OCI-LY7 (cell line): ENCODE measurements around the gene ICA1. TPM values are rescaled to one million over a fixed set of nuclear protein-coding genes. Genes with fewer than 3 reads are reported as not detected.

Source experiments
- BruUV-seq: library from RNA; stranded (reverse); fragments of 400-500 nt; replicated peaks from 2 replicates; lab custom pipeline; 2021; lab: Mats Ljungman, UMichigan
- CTCF ChIA-PET: fragments of 300-600 bp; sonication (Branson Sonifier 250); formaldehyde crosslinking; loops from one replicate; lab custom pipeline; 2022; ENCODE audit warnings: antibody characterized with exemption; ENCODE audit not compliant: unreplicated experiment; lab: Charles Lee
- POLR2A ChIA-PET: fragments of 300-600 bp; sonication (Branson Sonifier 250); formaldehyde crosslinking; loops from one replicate; lab custom pipeline; 2022; ENCODE audit warnings: antibody characterized with exemption; lab: Charles Lee
- DNase-seq: peaks from one replicate; pipeline ENCODE4 v3.0.0-alpha.2; 2015; ENCODE audit warnings: low spot score
- H2AFZ ChIP-seq: fragments of 200-600 bp; sonication (generic), shearing (Covaris generic); 2 replicates; pipeline ENCODE4 v1.6.1; 2014; ENCODE audit warnings: mild to moderate bottlenecking, antibody characterized with exemption, low read length, moderate library complexity
- H3K27ac ChIP-seq: fragments of 200-600 bp; sonication (generic); 2 replicates; pipeline ENCODE4 v1.5.1; 2014; ENCODE audit warnings: mixed run types, low read depth, mild to moderate bottlenecking, moderate library complexity, low read length, inconsistent platforms; ENCODE audit not compliant: poor library complexity, severe bottlenecking
- H3K36me3 ChIP-seq: fragments of 200-600 bp; sonication (generic); 2 replicates; pipeline ENCODE4 v1.6.1; 2014; ENCODE audit warnings: mild to moderate bottlenecking, antibody characterized with exemption, low read length, moderate library complexity, mixed read lengths; ENCODE audit not compliant: insufficient read depth
- H3K4me1 ChIP-seq: fragments of 200-600 bp; sonication (generic); 2 replicates; pipeline ENCODE4 v1.5.1; 2014; ENCODE audit warnings: mild to moderate bottlenecking, low read length; ENCODE audit not compliant: insufficient read depth, poor library complexity, severe bottlenecking
- H3K4me2 ChIP-seq: fragments of 200-600 bp; sonication (generic); 2 replicates; pipeline ENCODE4 v1.6.1; 2014; ENCODE audit warnings: mild to moderate bottlenecking, low read length
- H3K4me3 ChIP-seq: fragments of 200-600 bp; sonication (generic); 2 replicates; pipeline ENCODE4 v1.5.1; 2014; ENCODE audit warnings: mild to moderate bottlenecking, low read depth, low read length; ENCODE audit not compliant: poor library complexity, severe bottlenecking
- H3K79me2 ChIP-seq: fragments of 200-600 bp; sonication (generic); 2 replicates; pipeline ENCODE4 v1.6.1; 2016; ENCODE audit warnings: low read depth, mild to moderate bottlenecking, low read length, moderate library complexity, mixed read lengths; ENCODE audit not compliant: insufficient read depth
- H3K9me2 ChIP-seq: fragments of 200-600 bp; sonication (generic); 2 replicates; pipeline ENCODE4 v1.6.1; 2016; ENCODE audit warnings: mild to moderate bottlenecking, low read length, mixed read lengths; ENCODE audit not compliant: insufficient read depth
- H3K9me3 ChIP-seq: fragments of 200-600 bp; sonication (generic); 2 replicates; pipeline ENCODE4 v1.6.1; 2014; ENCODE audit warnings: mild to moderate bottlenecking, mixed run types, low read length, mixed read lengths
- H4K20me1 ChIP-seq: fragments of 200-600 bp; sonication (generic); 2 replicates; pipeline ENCODE4 v1.6.1; 2014; ENCODE audit warnings: mild to moderate bottlenecking, antibody characterized with exemption, low read length, moderate library complexity, mixed read lengths; ENCODE audit not compliant: insufficient read depth
- EZH2phosphoT487 ChIP-seq: fragments of 200-600 bp; sonication (generic); IDR thresholded peaks from 2 replicates; pipeline ENCODE4 v1.6.1; 2018; ENCODE audit warnings: low read depth, borderline replicate concordance, mild to moderate bottlenecking, mixed run types, antibody characterized with exemption, low read length, moderate library complexity, mixed read lengths
- intact Hi-C: fragments of 100-400 bp; cut with micrococcal nuclease; formaldehyde crosslinking; loops from one replicate; pipeline ENCODE4 v1.10.0; 2022; ENCODE audit not compliant: unreplicated experiment
- total RNA-seq, 2 experiments: library from RNA; depleted of rRNA in 1 of 2; stranded (reverse); fragments of >200 nt in 1 of 2; shearing (Covaris generic) in 1 of 2; gene quantifications; 2 replicates each; pipeline ENCODE4 v1.2.3, GENCODE V29; 2014 to 2022
- TF ChIP-seq, protein P1 (sequence below): fragments of 200-600 bp; sonication (generic); conservative IDR thresholded peaks from 2 replicates; pipeline ENCODE4 v1.5.1; 2014; ENCODE audit warnings: mild to moderate bottlenecking, antibody characterized with exemption, low read length, moderate library complexity, mixed read lengths

The ICA1 gene
- total RNA-seq, 2 experiments from 2014 or later = 0.49 TPM; not detected in 1

DNA sequence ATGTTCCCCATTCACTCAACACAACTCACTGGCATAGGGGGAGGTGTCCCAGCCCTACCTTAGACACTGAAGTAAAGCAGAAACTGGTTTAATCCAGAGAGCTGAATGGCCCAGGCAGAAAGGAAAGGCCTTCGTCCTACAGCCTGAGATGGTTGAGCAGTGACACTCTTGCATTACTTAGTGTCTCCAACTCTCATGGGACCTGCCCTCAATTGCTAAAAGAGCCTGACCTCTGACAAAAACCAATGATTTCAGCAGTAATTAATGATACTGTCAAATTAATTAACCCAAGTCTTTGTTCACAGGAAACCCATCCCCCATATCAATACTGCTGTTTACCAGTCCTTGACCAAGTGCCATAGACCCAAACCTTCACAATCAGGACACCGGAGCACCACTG lies 48.6 kb downstream of the ICA1 start:
- intact Hi-C loops = loop anchor here (10.0 kb wide), 2 partner anchors 789 to 1109 kb away; no protein-coding TSS in a partner anchor
- POLR2A ChIA-PET = interaction anchor here (1.8 kb wide), 1 partner anchor 11 kb away, joined by 5 read pairs; no protein-coding TSS in a partner anchor

DNA sequence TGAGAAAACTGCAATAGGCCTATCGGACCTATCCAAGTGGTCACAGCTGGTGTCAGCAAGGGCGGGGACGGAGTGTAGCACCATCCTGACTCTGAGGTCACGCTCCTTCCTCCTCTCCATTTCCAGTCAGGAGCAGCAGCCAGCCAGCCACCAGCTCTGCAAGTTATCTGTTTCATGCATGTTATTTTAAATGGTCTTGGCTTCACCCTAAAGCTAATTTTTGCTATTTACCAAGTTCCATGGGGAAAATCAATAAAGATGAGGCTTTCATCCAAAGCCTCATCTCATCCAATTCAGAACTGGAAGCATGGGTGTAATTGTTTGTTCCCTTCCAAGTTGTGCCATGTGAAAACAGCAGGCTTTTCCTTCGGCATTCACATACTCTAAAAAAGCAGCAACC lies 49.3 kb downstream of the ICA1 start:
- H3K36me3 ChIP-seq = no peaks in the 10 kb centered on the region
- no peak overlapping the region for H2AFZ ChIP-seq
- DNase-seq = no peak
- H3K27ac ChIP-seq = no peak overlapping the region
- H3K9me3 ChIP-seq = no peaks in the 10 kb centered on the region
- ChIA-PET CTCF (no interaction called here), POLR2A (interaction anchor here (0.9 kb wide), 1 partner anchor 74 kb away, joined by 3 read pairs; no protein-coding TSS in a partner anchor)
- H3K9me2 ChIP-seq = no peaks in the 10 kb centered on the region
- H3K4me1 ChIP-seq = no peaks in the 10 kb centered on the region
- TF ChIP-seq EZH2phosphoT487 = no peak
- TF ChIP-seq, protein P1, sequence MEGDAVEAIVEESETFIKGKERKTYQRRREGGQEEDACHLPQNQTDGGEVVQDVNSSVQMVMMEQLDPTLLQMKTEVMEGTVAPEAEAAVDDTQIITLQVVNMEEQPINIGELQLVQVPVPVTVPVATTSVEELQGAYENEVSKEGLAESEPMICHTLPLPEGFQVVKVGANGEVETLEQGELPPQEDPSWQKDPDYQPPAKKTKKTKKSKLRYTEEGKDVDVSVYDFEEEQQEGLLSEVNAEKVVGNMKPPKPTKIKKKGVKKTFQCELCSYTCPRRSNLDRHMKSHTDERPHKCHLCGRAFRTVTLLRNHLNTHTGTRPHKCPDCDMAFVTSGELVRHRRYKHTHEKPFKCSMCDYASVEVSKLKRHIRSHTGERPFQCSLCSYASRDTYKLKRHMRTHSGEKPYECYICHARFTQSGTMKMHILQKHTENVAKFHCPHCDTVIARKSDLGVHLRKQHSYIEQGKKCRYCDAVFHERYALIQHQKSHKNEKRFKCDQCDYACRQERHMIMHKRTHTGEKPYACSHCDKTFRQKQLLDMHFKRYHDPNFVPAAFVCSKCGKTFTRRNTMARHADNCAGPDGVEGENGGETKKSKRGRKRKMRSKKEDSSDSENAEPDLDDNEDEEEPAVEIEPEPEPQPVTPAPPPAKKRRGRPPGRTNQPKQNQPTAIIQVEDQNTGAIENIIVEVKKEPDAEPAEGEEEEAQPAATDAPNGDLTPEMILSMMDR = no peak
- intact Hi-C loops = loop anchor here (10.0 kb wide), 2 partner anchors 788 to 1108 kb away; no protein-coding TSS in a partner anchor
- H3K79me2 ChIP-seq = no peaks in the 10 kb centered on the region
- no peaks in the 10 kb centered on the region for H4K20me1 ChIP-seq
- no peak overlapping the region for H3K4me3 ChIP-seq
- BruUV-seq = no TSS peak
- no peak overlapping the region for H3K4me2 ChIP-seq

More for the DNA sequence above, 48.6 kb downstream of the ICA1 start:
- H3K36me3 ChIP-seq = no peaks in the 10 kb centered on the region
- no peak for TF ChIP-seq EZH2phosphoT487
- TF ChIP-seq, protein P1 = no peak
- H3K4me2 ChIP-seq = no peak overlapping the region
- BruUV-seq = no TSS peak
- H4K20me1 ChIP-seq = no peaks in the 10 kb centered on the region
- H2AFZ ChIP-seq = no peak overlapping the region
- no peaks in the 10 kb centered on the region for H3K9me3 ChIP-seq
- H3K4me3 ChIP-seq = no peak overlapping the region
- H3K4me1 ChIP-seq = no peaks in the 10 kb centered on the region
- CTCF ChIA-PET = no interaction called here
- no peak for DNase-seq
- no peaks in the 10 kb centered on the region for H3K9me2 ChIP-seq
- no peaks in the 10 kb centered on the region for H3K79me2 ChIP-seq
- H3K27ac ChIP-seq = no peak overlapping the region

DNA sequence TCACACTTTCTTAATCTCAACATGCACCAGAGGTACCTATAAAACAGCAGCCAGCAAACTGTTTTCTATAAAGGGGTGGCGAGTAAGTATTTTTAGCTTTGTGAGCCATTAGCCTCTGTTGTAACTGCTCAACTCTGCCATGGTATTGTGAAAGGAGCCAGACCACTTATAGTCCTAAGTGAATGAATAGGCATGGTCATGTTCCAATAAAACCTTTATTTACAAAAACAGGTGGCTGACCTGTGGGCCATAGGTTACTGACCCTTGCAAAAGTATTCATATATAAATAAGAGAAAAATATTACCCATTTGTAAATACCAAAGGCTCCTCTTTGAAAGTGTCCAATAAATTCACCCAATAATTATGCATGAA lies 50.3 kb downstream of the ICA1 start:
- no peaks in the 10 kb centered on the region for H3K9me2 ChIP-seq
- POLR2A ChIA-PET = interaction anchor here (0.5 to 0.6 kb wide), 2 partner anchors 447 to 531 kb away, joined by 3 read pairs; no protein-coding TSS in a partner anchor
- no peaks in the 10 kb centered on the region for H3K79me2 ChIP-seq
- no peaks in the 10 kb centered on the region for H3K4me1 ChIP-seq
- CTCF ChIA-PET = no interaction called here
- H4K20me1 ChIP-seq = no peaks in the 10 kb centered on the region
- no peak overlapping the region for H3K4me2 ChIP-seq
- TF ChIP-seq, protein P1 = no peak
- TF ChIP-seq EZH2phosphoT487 = no peak
- no peak overlapping the region for H2AFZ ChIP-seq
- no TSS peak for BruUV-seq
- DNase-seq = no peak
- no peak overlapping the region for H3K4me3 ChIP-seq
- intact Hi-C loops = loop anchor here (10.0 kb wide), 2 partner anchors 787 to 1107 kb away; no protein-coding TSS in a partner anchor
- no peaks in the 10 kb centered on the region for H3K36me3 ChIP-seq
- no peak overlapping the region for H3K27ac ChIP-seq
- H3K9me3 ChIP-seq = no peaks in the 10 kb centered on the region
